Common myeloid progenitor, CD34-positive (primary cell): ENCODE results near the gene CELF2.

Source experiments
- CTCF ChIA-PET: fragments of 350-600 bp; sonication (Branson Sonifier 250); formaldehyde crosslinking; loops from one replicate; lab custom pipeline; 2021; ENCODE audit warnings: antibody characterized with exemption; lab: Charles Lee
- POLR2A ChIA-PET: fragments of 350-600 bp; sonication (Branson Sonifier 250); formaldehyde crosslinking; loops from one replicate; lab custom pipeline; 2021; ENCODE audit warnings: antibody characterized with exemption; lab: Charles Lee
- DNase-seq, 3 donors: peaks; one replicate each; pipeline versions ENCODE4 v3.0.0 to v3.0.0-alpha.2; 2013
- H3K27ac ChIP-seq, 2 experiments: 1 replicate in 1 of 2; 2 replicates in 1 of 2; pipeline ENCODE4 v1.7.0; 2013; ENCODE audit warnings: inconsistent platforms in 2 of 2, low read length in 2 of 2, mild to moderate bottlenecking in 2 of 2, low read depth in 1 of 2, moderate library complexity in 1 of 2; ENCODE audit not compliant: severe bottlenecking in 2 of 2, insufficient read depth in 1 of 2, poor library complexity in 1 of 2
- H3K27me3 ChIP-seq, 5 experiments: replicated peaks in 2 of 5; 1 replicate in 3 of 5; 2 replicates in 2 of 5; pipeline versions ENCODE4 v1.6.1 to v1.7.0; 2013; ENCODE audit warnings: low read length in 4 of 5, mild to moderate bottlenecking in 2 of 5, moderate library complexity in 2 of 5, inconsistent platforms in 1 of 5; ENCODE audit not compliant: insufficient read depth in 5 of 5, control insufficient read depth in 4 of 5
- H3K36me3 ChIP-seq, 4 experiments: 1 replicate in 2 of 4; 2 replicates in 2 of 4; pipeline versions ENCODE4 v1.6.1 to v1.7.0; 2013; ENCODE audit warnings: low read length in 3 of 4, control low read depth in 1 of 4, mild to moderate bottlenecking in 1 of 4; ENCODE audit not compliant: control insufficient read depth in 4 of 4, insufficient read depth in 4 of 4
- H3K4me1 ChIP-seq, 4 experiments: 1 replicate in 3 of 4; 2 replicates in 1 of 4; pipeline versions ENCODE4 v1.6.1 to v1.7.1; 2013; ENCODE audit warnings: low read length in 3 of 4, mild to moderate bottlenecking in 3 of 4, control low read depth in 1 of 4, inconsistent platforms in 1 of 4, moderate library complexity in 1 of 4; ENCODE audit not compliant: control insufficient read depth in 4 of 4, insufficient read depth in 4 of 4; ENCODE audit errors: control extremely low read depth in 1 of 4
- H3K4me3 ChIP-seq, 7 experiments: 1 replicate in 4 of 7; 2 replicates in 3 of 7; pipeline versions ENCODE4 v1.5.1 to v1.7.0; 2013; ENCODE audit warnings: mild to moderate bottlenecking in 7 of 7, low read length in 6 of 7, moderate library complexity in 6 of 7, inconsistent platforms in 2 of 7, low read depth in 2 of 7, control low read depth in 1 of 7; ENCODE audit not compliant: insufficient read depth in 4 of 7, control insufficient read depth in 1 of 7; ENCODE audit errors: extremely low read depth in 1 of 7
- H3K9me3 ChIP-seq, 5 experiments: 1 replicate in 4 of 5; 2 replicates in 1 of 5; pipeline versions ENCODE4 v1.6.1 to v1.7.1; 2013; ENCODE audit warnings: low read length in 4 of 5, mild to moderate bottlenecking in 2 of 5, inconsistent platforms in 1 of 5, low read depth in 1 of 5, moderate library complexity in 1 of 5; ENCODE audit not compliant: control insufficient read depth in 4 of 5, insufficient read depth in 2 of 5; ENCODE audit errors: control extremely low read depth in 1 of 5
- WGBS: methylation state at CpG from one replicate; pipeline ENCODE4 v1.1.5; 2013; ENCODE audit not compliant: insufficient coverage; 5-methylcytosine and 5-hydroxymethylcytosine counted together

Gene CELF2

DNA sequence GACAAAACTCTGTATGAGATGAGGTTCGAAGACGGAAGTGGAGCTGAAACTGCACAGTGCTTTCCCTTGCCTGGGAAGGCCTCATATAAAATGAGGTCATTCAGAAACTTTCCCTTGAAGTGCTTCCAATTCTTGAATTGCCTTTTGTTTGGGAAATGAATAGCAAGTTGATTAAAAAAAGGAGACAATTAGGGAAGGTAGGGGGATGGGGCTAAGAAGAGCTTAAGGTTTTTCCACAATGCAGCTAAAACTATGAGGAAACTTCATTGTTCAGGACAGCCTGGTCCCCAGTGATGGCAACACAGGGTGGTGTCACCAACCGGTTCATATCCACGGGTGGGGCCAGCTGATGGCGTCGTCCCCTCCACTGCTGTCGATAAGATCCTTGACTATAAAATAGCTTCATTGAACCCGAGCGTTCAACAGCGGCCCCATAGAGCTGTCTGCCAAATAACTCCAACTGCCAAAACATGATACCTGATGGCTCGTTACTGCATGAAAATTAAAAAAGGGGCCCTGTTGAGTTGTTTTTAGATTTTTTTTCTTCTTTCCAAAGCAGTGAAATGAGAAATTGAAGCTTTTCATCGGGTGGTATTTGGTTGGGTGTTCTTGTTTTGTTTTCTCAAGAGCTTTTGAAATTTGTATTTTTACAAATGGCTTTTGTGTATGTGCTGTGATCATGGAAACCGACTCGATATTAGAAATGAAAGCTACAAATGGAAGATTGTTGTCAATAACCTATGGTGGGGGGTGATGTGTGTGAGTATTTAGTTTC, 2.8 kb upstream of the CELF2 start:
- no peaks in the 10 kb centered on the region for H3K36me3 ChIP-seq
- no peaks in the 10 kb centered on the region for H3K9me3 ChIP-seq
- H3K4me1 ChIP-seq = peaks cover 4 to 22% (median 15%) of the 10 kb centered on the region in 4 experiments
- ChIA-PET POLR2A (no interaction called here), CTCF (interaction anchor here (1.1 to 1.6 kb wide), 2 partner anchors 21 to 248 kb away, joined by 4 to 6 read pairs; no protein-coding TSS in a partner anchor)
- no peak overlapping the region for H3K4me3 ChIP-seq
- H3K27ac ChIP-seq = no peak overlapping the region
- peaks cover 4 to 60% (median 34%) of the 10 kb centered on the region in 5 experiments for H3K27me3 ChIP-seq
- DNase-seq = no peak
- over 99% methylated on average over 11 of the region's 14 CpGs for WGBS

- H3K4me3 ChIP-seq = no peak overlapping the region
- no peak overlapping the region for H3K27ac ChIP-seq
- no CpG with 5 or more reads among the region's 2 CpGs for WGBS
- H3K4me1 ChIP-seq = peaks cover 4 to 22% (median 15%) of the 10 kb centered on the region in 4 experiments
- no peaks in the 10 kb centered on the region for H3K9me3 ChIP-seq
- H3K27me3 ChIP-seq = peaks cover 4 to 66% (median 39%) of the 10 kb centered on the region in 5 experiments
- no peaks in the 10 kb centered on the region for H3K36me3 ChIP-seq
- DNase-seq = no peak
- ChIA-PET POLR2A (no interaction called here), CTCF (interaction anchor here (1.1 to 1.6 kb wide), 2 partner anchors 20 to 248 kb away, joined by 4 to 6 read pairs; no protein-coding TSS in a partner anchor)
Measured at GRCh38 chr10:11015446-11015934, 2.2 kb upstream of the CELF2 start.

DNA sequence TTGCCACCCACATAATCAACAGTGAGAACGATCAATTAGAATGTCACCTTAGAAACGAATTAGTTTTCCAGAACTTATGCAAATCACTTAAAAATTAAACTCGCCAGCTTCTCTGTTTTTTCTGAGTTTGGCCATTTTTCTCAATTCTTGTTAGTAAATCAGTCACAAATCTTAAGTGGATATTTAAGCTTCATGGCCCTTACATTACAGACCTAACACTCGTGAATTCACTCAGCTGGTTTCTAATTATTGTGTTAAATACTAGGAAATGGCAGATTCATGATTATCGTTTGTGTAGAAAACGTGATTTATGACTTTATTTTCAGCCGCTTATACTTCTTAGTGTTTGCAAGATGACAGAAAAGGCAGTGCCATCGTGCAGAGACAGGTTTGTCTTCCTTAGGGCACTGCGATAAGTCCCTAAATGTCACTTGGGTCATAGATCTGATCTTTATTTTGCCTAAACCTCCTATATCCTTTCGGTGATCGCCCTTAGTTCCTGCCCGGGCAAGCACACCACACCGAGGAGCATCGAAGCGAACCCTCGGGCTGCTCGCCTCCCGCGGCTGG, 587 bp upstream of the CELF2 start:
- H3K4me1 ChIP-seq = peaks cover 4 to 22% (median 15%) of the 10 kb centered on the region in 4 experiments
- H3K27me3 ChIP-seq = peaks cover 4 to 76% (median 42%) of the 10 kb centered on the region in 5 experiments
- peak overlapping the region; percentile 20 to 75 (median 67) for H3K4me3 ChIP-seq
- H3K9me3 ChIP-seq = no peaks in the 10 kb centered on the region
- 16% methylated on average over 16 of the region's 19 CpGs for WGBS
- H3K27ac ChIP-seq = no peak overlapping the region
- POLR2A ChIA-PET = interaction anchor here (0.7 kb wide), 2 partner anchors 148 to 215 kb away, joined by 3 to 4 read pairs; no protein-coding TSS in a partner anchor
- DNase-seq = peak in 2 of 3 donors; percentile 36 to 52
- CTCF ChIA-PET = interaction anchor here (1.2 to 1.4 kb wide), 2 partner anchors 18 to 20 kb away, joined by 3 to 5 read pairs; no protein-coding TSS in a partner anchor
- no peaks in the 10 kb centered on the region for H3K36me3 ChIP-seq

DNA sequence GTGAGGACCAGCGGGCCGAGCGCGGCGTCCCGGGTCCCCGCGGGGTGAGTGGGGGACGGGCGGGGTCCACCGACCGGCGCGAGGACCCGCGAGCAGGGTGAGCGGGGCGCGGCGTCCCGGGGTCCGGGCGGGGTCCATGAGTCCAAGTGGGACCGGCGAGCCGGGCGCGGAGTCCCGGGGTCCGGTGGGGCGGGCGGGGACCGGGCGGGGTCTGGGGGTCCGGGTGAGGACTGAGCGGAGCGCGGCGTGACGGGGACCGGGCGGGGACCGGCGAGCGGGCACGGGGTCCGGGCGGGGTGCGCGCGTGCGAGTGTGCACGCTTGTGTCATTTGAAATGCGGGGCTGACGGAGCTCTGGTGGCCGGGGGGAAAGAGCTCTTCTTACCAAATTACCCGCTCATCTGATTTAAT, 765 bp downstream of the CELF2 start:
- ChIA-PET POLR2A (interaction anchor here (1.2 kb wide), 1 partner anchor 145 kb away, joined by 4 read pairs; no protein-coding TSS in a partner anchor), CTCF (interaction anchor here (1.0 to 1.2 kb wide), 3 partner anchors 7 to 161 kb away, joined by 3 to 5 read pairs (median 3); no protein-coding TSS in a partner anchor)
- 2% methylated on average over 7 of the region's 57 CpGs for WGBS
- Histone ChIP-seq H3K4me1 (peaks cover 4 to 19% (median 10%) of the 10 kb centered on the region in 4 experiments), H3K27me3 (peaks cover 4 to 82% (median 38%) of the 10 kb centered on the region in 5 experiments), H3K36me3 (no peaks in the 10 kb centered on the region), H3K4me3 (peak overlapping the region in 6 of 7 experiments; percentile 42 to 75 (median 67)), H3K9me3 (no peaks in the 10 kb centered on the region), H3K27ac (no peak overlapping the region)
- DNase-seq = peak in 1 of 3 donors; percentile 48

DNA sequence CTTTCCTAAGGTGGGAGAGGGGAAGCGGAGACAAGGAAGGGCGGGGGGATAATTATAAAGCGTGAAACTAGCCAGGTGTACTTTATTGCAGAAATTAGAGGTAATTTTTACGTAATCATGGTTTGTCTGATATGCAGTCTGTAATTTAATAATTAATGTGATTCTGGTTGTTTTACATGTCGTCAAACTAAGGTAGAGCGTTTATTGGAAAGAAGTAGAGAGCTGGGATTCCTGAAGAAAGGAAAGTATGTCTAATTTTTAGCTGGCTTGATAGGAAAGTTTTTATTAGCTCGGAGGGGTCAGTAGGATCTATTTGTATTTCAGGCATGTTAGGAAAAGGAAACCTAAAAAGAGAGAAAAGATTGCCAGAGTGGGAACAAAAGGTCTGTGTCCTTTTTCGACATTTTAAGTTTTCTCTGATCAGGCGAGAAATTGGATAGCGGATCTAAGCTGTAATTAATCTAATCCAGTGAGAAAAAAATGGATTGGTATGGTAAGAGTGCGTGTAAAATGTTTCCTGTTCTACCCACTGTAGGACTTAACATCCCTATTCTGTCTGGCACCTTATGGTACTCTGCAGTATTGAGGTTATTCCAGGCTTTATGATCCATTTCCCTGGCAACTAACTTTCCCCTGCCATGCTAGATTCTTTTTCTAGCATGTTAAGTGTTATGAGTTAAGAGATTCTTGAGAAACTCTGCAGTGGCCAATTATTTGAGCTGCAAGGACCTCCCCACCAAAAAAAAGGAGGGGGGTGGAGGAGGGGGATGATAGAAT, 1.4 kb downstream of the CELF2 start:
- H3K27ac ChIP-seq = no peak overlapping the region
- 51% methylated on average over 10 of the region's 11 CpGs for WGBS

More for the DNA sequence above, 1.4 kb downstream of the CELF2 start:
- H3K36me3 ChIP-seq = no peaks in the 10 kb centered on the region
- H3K9me3 ChIP-seq = no peaks in the 10 kb centered on the region
- peak in 1 of 3 donors; percentile 22 for DNase-seq
- peak overlapping the region in 5 of 7 experiments; percentile 11 to 75 (median 48) for H3K4me3 ChIP-seq
- peaks cover 4 to 19% (median 10%) of the 10 kb centered on the region in 4 experiments for H3K4me1 ChIP-seq
- CTCF ChIA-PET = interaction anchor here (1.0 kb wide), 2 partner anchors 8 to 161 kb away, joined by 3 to 5 read pairs; no protein-coding TSS in a partner anchor
- peaks cover 4 to 83% (median 35%) of the 10 kb centered on the region in 5 experiments for H3K27me3 ChIP-seq
- POLR2A ChIA-PET = interaction anchor here (1.2 kb wide), 1 partner anchor 144 kb away, joined by 4 read pairs; no protein-coding TSS in a partner anchor
